NCI-H2227 treated with DMSO at 0.1 percent for 48 hours (cell line): ENCODE data around the gene NLRP6.
"Not testable (repeated sequence)": the region's sequence is repeated elsewhere in the genome, so short reads cannot be mapped to it uniquely, and the experiment has no call there.

Source experiments
- DNase-seq: peaks from one replicate; lab custom pipeline; 2025; lab: John Stamatoyannopoulos, UW

NLRP6 gene

DNA sequence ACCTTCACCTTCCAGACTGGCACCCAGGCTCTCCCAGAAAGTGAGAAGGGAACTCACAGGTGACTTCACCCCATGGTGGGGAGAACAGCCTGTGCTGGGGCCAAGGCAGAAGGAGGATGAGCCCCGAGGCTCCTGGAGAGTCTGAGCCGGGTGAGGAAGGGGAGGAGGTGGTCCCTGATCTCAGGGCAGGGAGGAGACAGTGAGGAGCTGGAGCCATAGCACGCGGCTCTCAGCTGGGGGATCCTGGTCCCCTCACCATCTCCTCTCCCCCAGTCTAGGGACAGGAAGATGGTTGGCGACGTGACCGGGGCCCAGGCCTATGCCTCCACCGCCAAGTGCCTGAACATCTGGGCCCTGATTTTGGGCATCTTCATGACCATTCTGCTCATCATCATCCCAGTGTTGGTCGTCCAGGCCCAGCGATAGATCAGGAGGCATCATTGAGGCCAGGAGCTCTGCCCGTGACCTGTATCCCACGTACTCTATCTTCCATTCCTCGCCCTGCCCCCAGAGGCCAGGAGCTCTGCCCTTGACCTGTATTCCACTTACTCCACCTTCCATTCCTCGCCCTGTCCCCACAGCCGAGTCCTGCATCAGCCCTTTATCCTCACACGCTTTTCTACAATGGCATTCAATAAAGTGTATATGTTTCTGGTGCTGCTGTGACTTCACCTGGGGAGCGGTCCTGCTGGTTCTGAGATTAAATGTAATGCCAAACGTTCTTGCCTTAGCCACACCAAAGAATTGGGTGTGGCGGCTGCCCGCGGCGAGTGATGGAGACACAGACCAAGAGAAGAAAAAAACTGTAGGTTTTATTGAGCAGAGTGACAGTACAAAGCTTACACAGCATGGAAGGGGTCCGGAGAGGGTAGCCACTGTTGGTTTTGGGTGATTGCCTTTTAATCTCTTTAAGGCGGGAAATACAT, 30.8 kb downstream of the NLRP6 start:
- DNase-seq: not testable (repeated sequence)

DNA sequence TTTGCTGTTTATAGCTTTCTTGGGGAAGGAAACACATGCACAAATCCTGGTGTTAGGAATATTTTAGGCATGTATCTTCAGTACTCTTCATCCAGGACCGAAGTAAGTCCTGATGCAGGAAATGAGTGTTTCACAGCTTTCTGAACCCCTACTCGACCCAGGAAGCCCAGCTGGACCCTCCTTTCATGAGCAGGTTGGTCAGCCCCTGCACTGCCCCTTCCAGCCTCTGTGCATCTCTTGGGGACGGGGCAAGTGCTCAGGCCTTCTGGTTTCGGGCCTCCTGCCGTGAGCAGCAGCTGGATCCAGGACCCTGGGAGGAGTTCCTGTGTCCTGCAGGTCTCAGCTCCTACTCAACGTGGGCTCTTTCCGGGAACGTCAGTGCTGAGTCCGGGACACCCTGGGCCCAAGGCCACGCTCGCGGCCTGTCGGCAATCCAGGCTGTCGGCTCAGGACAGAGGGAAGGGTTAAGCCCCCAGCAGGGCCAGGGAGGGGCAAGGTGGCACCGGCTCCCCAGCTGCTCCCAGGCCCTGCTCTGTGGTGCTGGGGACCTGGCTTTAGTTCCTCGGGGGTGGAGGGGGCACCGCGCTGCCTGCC, 31.9 kb downstream of the NLRP6 start:
- DNase-seq: not testable (repeated sequence)

GRCh38 chr11:311013-311748, 33.0 kb downstream of the NLRP6 start:
- DNase-seq: not testable (repeated sequence)

DNA sequence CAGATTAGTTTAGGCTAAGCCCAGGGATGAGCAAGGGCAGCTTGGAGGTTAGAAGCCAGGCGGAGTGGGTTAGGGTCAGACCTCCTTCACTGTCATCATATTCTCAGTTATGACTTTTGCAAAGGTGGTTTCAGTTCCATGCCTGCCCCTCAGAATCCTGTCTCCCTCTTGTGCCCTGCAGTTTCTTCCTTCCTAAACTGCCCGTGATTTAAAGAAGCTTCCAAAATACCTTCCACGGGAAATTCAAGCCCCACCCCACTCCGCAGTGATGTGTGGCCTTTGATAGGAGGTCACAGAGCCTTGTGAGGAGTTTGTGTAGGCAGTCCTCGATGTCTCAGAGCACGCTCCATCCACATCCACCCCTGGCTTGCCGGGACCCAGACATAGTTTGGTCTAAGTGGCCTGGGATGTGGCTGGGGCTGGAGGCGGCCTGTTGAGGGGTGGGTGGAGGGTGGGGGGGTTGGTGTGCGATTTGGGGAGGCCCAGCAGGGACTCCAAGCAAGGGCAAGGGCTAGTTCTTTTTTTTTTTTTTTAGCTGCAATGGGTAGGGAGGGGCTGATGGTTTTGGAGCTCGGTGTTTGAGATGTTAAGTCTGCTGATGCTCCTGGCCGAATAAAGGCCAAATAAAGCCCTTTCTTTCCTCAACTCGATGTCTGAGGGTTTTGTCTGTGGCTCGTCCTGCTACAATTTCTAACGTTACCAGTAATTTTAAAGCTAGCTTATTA, 34.0 kb downstream of the NLRP6 start:
- DNase-seq: no peak

DNA sequence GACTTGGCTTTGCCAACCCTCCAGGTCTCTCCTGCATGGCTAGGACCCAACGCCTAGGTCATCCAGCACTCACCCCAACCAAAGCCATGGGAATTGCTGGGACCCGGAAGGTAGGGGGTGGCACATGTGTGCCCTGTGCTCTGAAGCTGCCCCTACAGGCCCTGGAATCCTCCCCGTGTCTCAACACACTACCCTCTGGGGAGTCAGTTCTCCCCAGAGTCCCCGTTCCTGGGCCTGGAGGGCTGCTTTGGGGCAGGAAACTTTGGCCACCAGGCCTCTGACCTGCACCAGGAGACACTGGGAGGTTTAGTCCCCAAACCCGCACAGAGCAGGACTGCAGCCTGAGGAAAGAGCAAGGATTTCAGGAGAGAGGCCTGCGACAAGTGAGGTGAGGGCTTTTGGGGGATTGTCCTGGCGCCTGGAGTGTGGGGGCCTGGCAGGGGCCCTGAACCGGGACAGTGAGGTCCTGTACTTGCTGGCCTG, 35.1 kb downstream of the NLRP6 start:
- no peak for DNase-seq

GRCh38 chr11:313787-314553, 35.8 kb downstream of the NLRP6 start, which contains the start of gene IFITM1:
Gene IFITM1, plus strand, starts transcription at chr11:314040. Its CDS starts 131 bp downstream, at chr11:314171.
- no peak for DNase-seq

DNA sequence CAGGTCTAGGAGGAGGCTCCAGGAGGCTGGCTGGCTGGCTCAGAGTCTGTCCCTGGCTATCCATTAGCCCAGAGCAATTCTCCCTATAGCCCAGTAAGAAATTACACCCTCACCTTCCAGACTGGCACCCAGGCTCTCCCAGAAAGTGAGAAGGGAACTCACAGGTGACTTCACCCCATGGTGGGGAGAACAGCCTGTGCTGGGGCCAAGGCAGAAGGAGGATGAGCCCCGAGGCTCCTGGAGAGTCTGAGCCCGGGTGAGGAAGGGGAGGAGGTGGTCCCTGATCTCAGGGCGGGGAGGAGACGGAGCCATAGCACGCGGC, 36.3 kb downstream of the NLRP6 start:
- not testable (repeated sequence) for DNase-seq

DNA sequence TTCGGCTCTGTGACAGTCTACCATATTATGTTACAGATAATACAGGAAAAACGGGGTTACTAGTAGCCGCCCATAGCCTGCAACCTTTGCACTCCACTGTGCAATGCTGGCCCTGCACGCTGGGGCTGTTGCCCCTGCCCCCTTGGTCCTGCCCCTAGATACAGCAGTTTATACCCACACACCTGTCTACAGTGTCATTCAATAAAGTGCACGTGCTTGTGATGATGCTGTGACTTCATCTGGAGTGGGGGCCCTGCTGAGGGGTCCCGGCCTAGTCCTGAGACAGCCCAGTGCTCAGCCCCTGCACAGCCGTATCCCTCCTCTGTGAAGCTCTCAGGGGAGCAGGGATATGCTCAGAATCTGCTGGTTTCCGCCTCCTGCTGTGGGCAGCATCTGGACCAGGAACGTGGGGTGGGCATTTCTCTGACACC, 36.9 kb downstream of the NLRP6 start:
- DNase-seq: no peak

- no peak for DNase-seq
Observed at GRCh38 chr11:315516-315994, 37.3 kb downstream of the NLRP6 start.

- no peak for DNase-seq
Observed at GRCh38 chr11:316031-316701, 38.0 kb downstream of the NLRP6 start.

- DNase-seq: no peak
Observed at GRCh38 chr11:316891-317301, 38.7 kb downstream of the NLRP6 start.

DNA sequence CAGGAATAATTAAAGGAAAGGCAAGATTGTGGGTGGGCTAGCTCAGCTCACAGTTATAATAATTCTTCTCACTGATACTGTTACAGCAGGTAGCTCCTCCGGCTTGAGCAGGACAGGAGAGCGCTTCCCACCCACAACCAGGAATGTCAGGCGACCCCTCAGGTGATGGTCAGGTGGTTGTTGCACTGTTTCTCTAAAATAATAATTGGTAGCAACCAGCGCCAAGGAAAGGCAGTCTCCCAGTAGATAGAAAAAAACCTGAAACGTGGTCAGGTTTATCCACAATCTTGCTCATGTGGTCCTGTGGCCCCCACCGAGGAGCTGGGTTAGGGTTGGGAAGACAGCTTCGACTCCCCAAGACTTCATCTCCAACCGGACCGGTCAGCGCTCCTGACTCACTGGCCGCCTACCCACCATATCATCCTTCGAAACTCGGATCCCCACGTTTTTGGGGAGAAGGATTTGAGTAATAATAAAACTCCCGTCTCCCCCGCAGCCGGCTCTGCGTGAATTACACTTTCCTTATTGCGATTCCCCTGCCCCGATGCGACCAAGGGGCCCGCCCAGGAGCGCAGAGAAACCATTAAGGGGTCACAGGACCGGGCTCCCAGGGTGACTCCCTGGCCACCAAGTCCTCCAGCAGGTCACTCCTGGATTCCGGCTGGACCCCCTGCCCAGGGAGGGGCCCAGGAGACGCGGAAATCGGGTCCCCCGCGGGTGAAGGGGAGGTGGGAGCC, 39.6 kb downstream of the NLRP6 start:
- not testable (repeated sequence) for DNase-seq

GRCh38 chr11:318405-319120, 40.4 kb downstream of the NLRP6 start:
- not testable (repeated sequence) for DNase-seq

- not testable (repeated sequence) for DNase-seq
Observed at GRCh38 chr11:319121-319887, 41.1 kb downstream of the NLRP6 start.

GRCh38 chr11:319888-320273, 41.7 kb downstream of the NLRP6 start:
- DNase-seq: not testable (repeated sequence)

GRCh38 chr11:324156-324555, 45.9 kb downstream of the NLRP6 start:
- no peak for DNase-seq

- DNase-seq: not testable (repeated sequence)
Observed at GRCh38 chr11:324593-325517, 46.6 kb downstream of the NLRP6 start.
